Keratinocyte (primary cell): Measurements from ENCODE around the gene ITGB1BP1. TPM values are rescaled to one million over a fixed set of nuclear protein-coding genes. Genes with fewer than 3 reads are reported as not detected.

ENCODE experiments used
- DNase-seq: peaks from one replicate; pipeline ENCODE4 v3.0.0-alpha.2; 2011; ENCODE audit warnings: low read depth, missing footprints, low spot score
- FAIRE-seq: peaks from 2 replicates; lab custom pipeline; 2011; peaks lifted over from hg19 to GRCh38; lab: Jason Lieb, UNC
- H2AFZ ChIP-seq: 2 replicates; pipeline ENCODE4 v1.6.0; 2012; ENCODE audit warnings: low read length, control low read depth, inconsistent platforms; ENCODE audit not compliant: control insufficient read depth
- H3K27ac ChIP-seq: 2 replicates; pipeline ENCODE4 v1.5.1; 2011; ENCODE audit warnings: low read length; ENCODE audit not compliant: control insufficient read depth, insufficient read depth
- H3K27me3 ChIP-seq: 3 replicates; pipeline ENCODE4 v1.6.0; 2011; ENCODE audit warnings: low read length; ENCODE audit not compliant: control insufficient read depth, insufficient read depth; ENCODE audit errors: extremely low read depth
- H3K36me3 ChIP-seq, 2 experiments: 2 replicates in 1 of 2; 3 replicates in 1 of 2; pipeline ENCODE4 v1.5.1; 2011; ENCODE audit warnings: low read length in 2 of 2, mild to moderate bottlenecking in 1 of 2; ENCODE audit not compliant: control insufficient read depth in 2 of 2, insufficient read depth in 2 of 2; ENCODE audit errors: extremely low read depth in 1 of 2
- H3K4me1 ChIP-seq: 3 replicates; pipeline ENCODE4 v1.5.1; 2011; ENCODE audit warnings: low read length; ENCODE audit not compliant: control insufficient read depth, insufficient read depth; ENCODE audit errors: extremely low read depth
- H3K4me2 ChIP-seq: 3 replicates; pipeline ENCODE4 v1.6.0; 2011; ENCODE audit warnings: low read depth, low read length; ENCODE audit not compliant: control insufficient read depth, insufficient read depth; ENCODE audit errors: extremely low read depth
- H3K4me3 ChIP-seq, 3 experiments: fragments of 200-600 bp in 1 of 3; sonication (generic) in 1 of 3; 2 replicates in 2 of 3; 3 replicates in 1 of 3; pipeline ENCODE4 v1.5.1; 2011 to 2016; ENCODE audit warnings: low read length in 3 of 3, mild to moderate bottlenecking in 3 of 3, control low read depth in 2 of 3, inconsistent platforms in 1 of 3, low read depth in 1 of 3, mixed read lengths in 1 of 3, mixed run types in 1 of 3, moderate library complexity in 1 of 3; ENCODE audit not compliant: control insufficient read depth in 2 of 3, insufficient read depth in 2 of 3; ENCODE audit errors: extremely low read depth in 1 of 3
- H3K79me2 ChIP-seq: 2 replicates; pipeline ENCODE4 v1.6.0; 2012; ENCODE audit warnings: low read length; ENCODE audit not compliant: control insufficient read depth, insufficient read depth
- H3K9ac ChIP-seq: 3 replicates; pipeline ENCODE4 v1.6.0; 2011; ENCODE audit warnings: low read length; ENCODE audit not compliant: control insufficient read depth, insufficient read depth; ENCODE audit errors: extremely low read depth
- H3K9me1 ChIP-seq: 3 replicates; pipeline ENCODE4 v1.6.0; 2011; ENCODE audit warnings: low read length; ENCODE audit not compliant: control insufficient read depth, insufficient read depth; ENCODE audit errors: extremely low read depth
- H3K9me3 ChIP-seq: 2 replicates; pipeline ENCODE4 v1.5.1; 2012; ENCODE audit warnings: low read depth, low read length; ENCODE audit not compliant: control insufficient read depth
- H4K20me1 ChIP-seq: 3 replicates; pipeline ENCODE4 v1.6.0; 2011; ENCODE audit warnings: low read length; ENCODE audit not compliant: control insufficient read depth, insufficient read depth; ENCODE audit errors: extremely low read depth
- EZH2 ChIP-seq: IDR thresholded peaks from one replicate; pipeline ENCODE4 v1.6.1; 2012; ENCODE audit warnings: inconsistent platforms, mild to moderate bottlenecking, low read length, moderate library complexity
- dilution Hi-C: fragments of 300-500 bp; cut with MboI; formaldehyde crosslinking; loops from one replicate; pipeline ENCODE4 v1.7.0; 2020; ENCODE audit warnings: low sequenced_read_pairs; ENCODE audit not compliant: extremely low pct_ligation_motif_present
- polyA plus RNA-seq, 5 experiments: library from polyadenylated mRNA; depleted of rRNA in 3 of 5; stranded (reverse) in 3 of 5; stranded (forward) in 1 of 5; unstranded in 1 of 5; fragments of >200 nt; gene quantifications; 1 replicate in 1 of 5; 2 replicates in 3 of 5; 3 replicates in 1 of 5; pipeline versions ENCODE4 v1.2.1 to v1.2.3, GENCODE V29; 2011 to 2012; ENCODE audit warnings: missing spikeins in 2 of 5, low read depth in 1 of 5, low replicate concordance in 1 of 5
- TF ChIP-seq, protein P1 (sequence below), 3 experiments: IDR thresholded peaks in 1 of 3; conservative IDR thresholded peaks in 1 of 3; optimal IDR thresholded peaks in 1 of 3; 2 replicates in 2 of 3; 3 replicates in 1 of 3; pipeline versions ENCODE3 to v1.5.1; 2011; ENCODE audit warnings: low read length in 3 of 3, mild to moderate bottlenecking in 3 of 3, moderate library complexity in 2 of 3, control low read depth in 1 of 3, inconsistent platforms in 1 of 3; ENCODE audit not compliant: insufficient read depth in 2 of 3; ENCODE audit errors: extremely low read depth in 1 of 3

The ITGB1BP1 gene
- polyA plus RNA-seq, 1 donor (not counting 4 experiments of a cell fraction or from before 2014, with no cell fraction given) = 169 TPM

DNA sequence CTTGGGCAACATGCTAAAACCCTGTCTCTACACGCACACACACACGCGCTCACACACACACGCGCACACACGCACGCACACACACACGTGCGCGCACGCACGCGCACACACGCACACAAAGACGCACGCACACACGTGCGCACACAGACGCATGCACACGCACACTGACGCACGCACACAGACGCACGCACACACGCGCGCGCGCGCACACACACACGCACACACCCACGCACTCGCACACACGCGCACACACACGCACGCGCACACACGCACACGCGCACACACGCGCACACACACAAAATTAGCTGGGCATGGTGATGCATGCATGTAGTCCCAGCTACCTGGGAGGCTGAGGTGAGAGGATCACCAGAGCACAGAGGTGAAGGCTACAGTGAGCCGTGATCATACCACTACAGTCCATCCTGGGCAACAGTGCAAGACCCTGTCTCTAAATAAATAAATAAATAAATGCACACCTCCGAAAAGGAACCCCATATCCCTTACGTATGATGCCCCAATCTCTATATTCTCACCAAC is 42.9 kb upstream of the ITGB1BP1 start:
- DNase-seq (no peak), FAIRE-seq (no peak)
- Histone ChIP-seq H3K79me2 (no peaks in the 10 kb centered on the region), H4K20me1 (no peaks in the 10 kb centered on the region), H3K4me2 (no peak overlapping the region), H3K4me1 (no peaks in the 10 kb centered on the region), H3K9me3 (no peaks in the 10 kb centered on the region), H3K27ac (no peak overlapping the region), H2AFZ (no peak overlapping the region), H3K36me3 (peaks cover 7 to 15% of the 10 kb centered on the region in 2 experiments), H3K4me3 (no peak overlapping the region), H3K27me3 (no peaks in the 10 kb centered on the region), H3K9ac (no peak overlapping the region), H3K9me1 (no peaks in the 10 kb centered on the region)
- dilution Hi-C loops = no loop called here
- TF ChIP-seq EZH2 = no peak
- TF ChIP-seq, protein P1, sequence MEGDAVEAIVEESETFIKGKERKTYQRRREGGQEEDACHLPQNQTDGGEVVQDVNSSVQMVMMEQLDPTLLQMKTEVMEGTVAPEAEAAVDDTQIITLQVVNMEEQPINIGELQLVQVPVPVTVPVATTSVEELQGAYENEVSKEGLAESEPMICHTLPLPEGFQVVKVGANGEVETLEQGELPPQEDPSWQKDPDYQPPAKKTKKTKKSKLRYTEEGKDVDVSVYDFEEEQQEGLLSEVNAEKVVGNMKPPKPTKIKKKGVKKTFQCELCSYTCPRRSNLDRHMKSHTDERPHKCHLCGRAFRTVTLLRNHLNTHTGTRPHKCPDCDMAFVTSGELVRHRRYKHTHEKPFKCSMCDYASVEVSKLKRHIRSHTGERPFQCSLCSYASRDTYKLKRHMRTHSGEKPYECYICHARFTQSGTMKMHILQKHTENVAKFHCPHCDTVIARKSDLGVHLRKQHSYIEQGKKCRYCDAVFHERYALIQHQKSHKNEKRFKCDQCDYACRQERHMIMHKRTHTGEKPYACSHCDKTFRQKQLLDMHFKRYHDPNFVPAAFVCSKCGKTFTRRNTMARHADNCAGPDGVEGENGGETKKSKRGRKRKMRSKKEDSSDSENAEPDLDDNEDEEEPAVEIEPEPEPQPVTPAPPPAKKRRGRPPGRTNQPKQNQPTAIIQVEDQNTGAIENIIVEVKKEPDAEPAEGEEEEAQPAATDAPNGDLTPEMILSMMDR (optimal IDR thresholded peaks at IDR 0.05 in 1 of 3, IDR thresholded peaks at IDR 0.05 in 1 of 3, conservative IDR thresholded peaks at IDR 0.05 in 1 of 3; ENCODE audit: extremely low read depth in 1 of 3, insufficient read depth in 2 of 3, low read length in 3 of 3) = no peak

DNA sequence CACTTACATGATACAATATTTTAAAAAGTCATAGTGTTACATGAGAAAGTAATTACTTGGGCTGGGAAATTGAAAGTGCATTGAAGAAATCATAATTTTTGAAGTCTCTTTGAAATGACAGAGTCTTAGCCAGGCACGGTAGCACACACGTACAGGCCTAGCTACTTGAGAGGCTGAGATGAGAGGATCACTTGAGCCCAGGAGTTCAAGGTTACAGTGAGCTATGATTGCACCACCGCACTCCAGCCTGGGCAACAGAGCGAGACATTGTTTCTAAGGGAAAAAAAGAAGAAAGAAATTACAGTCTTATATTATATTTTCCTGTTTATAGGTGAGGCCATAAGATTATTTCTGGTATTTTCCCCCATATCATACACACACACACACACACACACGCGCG is 41.8 kb upstream of the ITGB1BP1 start:
- no peaks in the 10 kb centered on the region for H3K4me1 ChIP-seq
- no peak overlapping the region for H3K9ac ChIP-seq
- DNase-seq = no peak
- no peak for FAIRE-seq
- H3K27me3 ChIP-seq = no peaks in the 10 kb centered on the region
- H3K36me3 ChIP-seq = peaks cover 7 to 14% of the 10 kb centered on the region in 2 experiments
- no peaks in the 10 kb centered on the region for H3K79me2 ChIP-seq
- no peak overlapping the region for H3K4me2 ChIP-seq
- H3K27ac ChIP-seq = no peak overlapping the region
- H2AFZ ChIP-seq = no peak overlapping the region
- H3K4me3 ChIP-seq = no peak overlapping the region
- dilution Hi-C loops = no loop called here
- TF ChIP-seq, protein P1 (optimal IDR thresholded peaks at IDR 0.05 in 1 of 3, IDR thresholded peaks at IDR 0.05 in 1 of 3, conservative IDR thresholded peaks at IDR 0.05 in 1 of 3; ENCODE audit: extremely low read depth in 1 of 3, insufficient read depth in 2 of 3, low read length in 3 of 3) = no peak
- TF ChIP-seq EZH2 = no peak
- no peaks in the 10 kb centered on the region for H4K20me1 ChIP-seq
- H3K9me3 ChIP-seq = no peaks in the 10 kb centered on the region
- H3K9me1 ChIP-seq = no peaks in the 10 kb centered on the region
